ENCODE results near the gene DKK2.

The DKK2 gene, protein sequence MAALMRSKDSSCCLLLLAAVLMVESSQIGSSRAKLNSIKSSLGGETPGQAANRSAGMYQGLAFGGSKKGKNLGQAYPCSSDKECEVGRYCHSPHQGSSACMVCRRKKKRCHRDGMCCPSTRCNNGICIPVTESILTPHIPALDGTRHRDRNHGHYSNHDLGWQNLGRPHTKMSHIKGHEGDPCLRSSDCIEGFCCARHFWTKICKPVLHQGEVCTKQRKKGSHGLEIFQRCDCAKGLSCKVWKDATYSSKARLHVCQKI

DNA sequence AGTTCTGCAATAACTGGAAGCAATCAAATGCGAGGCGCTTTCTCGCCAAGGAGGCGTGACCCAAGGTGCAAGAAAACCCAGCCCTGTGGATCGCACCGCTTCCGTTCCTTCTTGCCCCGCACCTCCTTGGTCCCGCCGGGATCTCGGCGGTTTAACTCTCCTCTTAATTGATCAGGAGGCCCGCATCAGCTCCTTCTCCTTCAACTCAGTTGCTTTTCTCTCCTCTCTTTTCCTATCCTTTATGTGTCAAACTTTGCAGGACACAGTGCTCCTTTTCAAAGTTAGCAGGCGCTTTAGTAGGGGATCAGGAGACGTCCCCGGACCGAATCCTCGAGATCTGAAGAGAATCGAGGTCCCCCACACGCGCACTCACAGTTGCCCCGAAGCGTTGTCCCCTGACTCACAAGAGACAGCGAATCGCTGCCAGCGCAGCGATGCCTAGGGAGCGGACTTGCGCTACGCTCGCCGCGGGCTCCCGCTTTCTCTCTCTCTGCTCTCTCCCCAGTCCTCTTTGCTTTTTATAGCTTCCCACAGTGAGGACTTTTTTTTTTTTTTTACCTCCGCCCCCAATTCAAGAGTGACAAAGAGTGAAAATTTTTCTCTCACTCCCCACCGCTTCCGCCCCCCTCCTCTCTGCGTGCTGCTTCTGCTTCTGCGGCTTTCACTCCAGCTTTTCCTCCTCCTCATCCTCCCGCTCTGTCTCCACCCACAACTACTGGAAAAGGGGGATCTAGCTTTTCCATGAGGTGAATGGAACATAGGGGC is at the start of gene DKK2:
Gene DKK2, minus strand, starts transcription at position 495 of the 765 bp plus-strand sequence. CDS start 722 bp downstream, outside the sequence.
- DNase-seq (ENCODE audit: extremely low read depth in 1 of 2, low read depth in 1 of 2) = no peak

DNA sequence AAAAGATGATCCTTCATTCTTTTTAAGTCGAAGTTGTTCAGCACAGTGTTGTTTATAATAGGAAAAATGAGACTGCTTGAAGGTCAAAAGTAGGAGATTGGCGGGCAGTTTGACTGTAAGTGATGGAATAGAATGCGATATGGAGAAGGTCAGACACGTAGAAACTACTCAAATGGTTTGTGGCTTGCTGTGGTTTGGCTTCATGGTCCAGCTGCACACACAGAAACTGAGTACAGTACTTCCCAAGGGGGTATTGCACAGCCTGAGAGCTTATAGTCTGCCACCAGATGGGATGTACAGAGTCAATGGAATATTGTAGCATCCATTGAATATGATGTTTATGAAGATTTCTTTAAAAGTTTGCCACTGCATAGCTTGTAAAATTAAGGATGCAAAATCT is 41.1 kb upstream of the DKK2 start:
- DNase-seq (ENCODE audit: extremely low read depth in 1 of 2, low read depth in 1 of 2) = no peak

DNA sequence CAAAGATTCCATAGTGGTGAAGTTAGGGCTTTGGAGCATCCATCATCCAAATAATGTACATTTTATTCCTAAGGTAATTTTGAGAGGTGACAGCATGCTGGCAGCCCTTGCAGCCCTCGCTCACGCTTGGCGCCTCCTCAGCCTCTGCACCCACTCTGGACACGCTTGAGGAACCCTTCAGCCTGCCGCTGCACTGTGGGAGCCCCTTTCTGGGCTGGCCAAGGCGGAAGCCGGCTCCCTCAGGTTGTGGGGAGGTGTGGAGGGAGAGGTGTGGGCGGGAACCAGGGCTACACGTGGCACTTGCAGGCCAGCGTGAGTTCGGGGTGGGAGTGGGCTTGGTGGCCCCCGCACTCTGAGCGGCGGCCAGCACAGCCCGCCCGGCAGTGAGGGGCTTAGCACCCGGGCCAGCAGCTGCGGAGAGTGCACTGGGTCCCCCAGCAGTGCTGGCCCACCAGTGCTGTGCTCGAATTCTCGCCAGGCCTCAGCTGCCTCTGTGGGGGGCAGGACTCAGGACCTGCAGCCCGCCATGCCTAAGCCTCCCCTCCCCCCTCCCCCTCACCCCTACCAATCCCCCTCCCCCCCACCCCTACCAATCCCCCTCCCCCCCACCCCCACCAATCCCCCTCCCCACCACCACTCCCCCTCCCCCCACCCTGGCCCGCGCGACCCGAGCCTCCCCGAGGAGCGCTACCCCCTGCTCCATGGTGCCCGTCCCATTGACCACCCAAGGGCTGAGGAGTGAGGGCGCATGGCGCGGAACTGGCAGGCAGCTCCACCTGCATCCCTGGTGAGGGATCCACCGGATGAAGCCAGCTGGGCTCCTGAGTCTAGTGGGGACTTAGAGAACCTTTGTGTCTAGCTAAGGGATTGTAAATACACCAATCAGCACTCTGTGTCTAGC is 37.0 kb upstream of the DKK2 start:
- no peak for DNase-seq (ENCODE audit: extremely low read depth in 1 of 2, low read depth in 1 of 2)

DNA sequence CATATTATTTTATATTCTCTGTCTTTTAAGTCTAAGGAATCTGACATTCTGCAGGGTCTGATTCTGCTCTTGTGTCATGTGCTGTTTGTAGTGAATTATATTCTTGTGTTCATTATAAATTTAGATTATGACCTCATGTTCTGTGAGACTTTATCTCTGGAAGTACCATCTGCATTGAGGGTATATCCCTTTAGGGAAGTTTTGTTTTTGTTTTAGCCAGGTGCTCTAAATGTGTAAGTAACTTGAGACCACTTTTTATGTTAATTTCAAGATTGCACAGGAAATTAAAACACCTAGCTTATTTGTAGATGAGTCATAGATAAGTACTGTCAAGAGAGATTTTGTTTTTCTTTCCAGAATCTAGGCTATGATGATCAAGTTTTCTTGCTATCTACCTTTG is 35.0 kb upstream of the DKK2 start:
- no peak for DNase-seq (ENCODE audit: extremely low read depth in 1 of 2, low read depth in 1 of 2)

DNA sequence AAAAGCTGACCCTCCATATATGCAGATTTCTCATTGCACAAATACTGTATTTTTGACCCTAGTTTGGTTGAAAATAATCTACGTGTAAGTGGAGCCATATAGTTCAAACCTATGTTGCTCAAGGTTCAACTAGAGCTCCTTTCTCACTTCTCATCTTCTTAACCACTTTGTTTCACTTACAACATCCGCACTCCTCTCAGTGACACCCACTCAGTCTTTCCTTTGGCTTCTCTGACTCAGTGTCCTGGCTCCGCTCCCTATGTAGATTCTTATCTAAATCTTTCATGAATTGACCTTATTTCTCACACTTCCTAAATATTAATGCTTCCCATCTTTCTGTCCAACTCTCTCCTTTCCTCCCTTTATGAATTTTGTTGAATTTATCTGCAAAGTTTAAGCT is 32.9 kb upstream of the DKK2 start:
- DNase-seq (ENCODE audit: extremely low read depth in 1 of 2, low read depth in 1 of 2) = no peak

DNA sequence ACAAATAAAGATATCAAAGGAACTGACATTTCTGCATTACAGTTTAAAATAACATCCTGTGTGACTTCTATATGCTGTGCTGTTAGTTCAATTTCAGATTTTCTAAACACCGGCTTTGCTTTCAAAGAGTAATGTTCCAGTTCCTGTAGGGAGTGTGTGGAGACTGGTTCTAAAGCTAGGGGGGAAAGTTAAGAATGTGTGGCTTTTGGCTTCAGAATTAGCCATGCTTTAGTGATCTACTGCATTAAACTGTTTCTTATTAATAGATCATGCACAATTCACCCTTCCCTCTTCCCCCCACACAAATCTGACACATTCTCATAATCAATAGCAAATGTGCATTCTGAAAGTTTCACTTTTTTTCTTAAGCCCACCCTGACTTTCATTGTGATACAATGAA is 32.0 kb upstream of the DKK2 start:
- no peak for DNase-seq (ENCODE audit: extremely low read depth in 1 of 2, low read depth in 1 of 2)

DNA sequence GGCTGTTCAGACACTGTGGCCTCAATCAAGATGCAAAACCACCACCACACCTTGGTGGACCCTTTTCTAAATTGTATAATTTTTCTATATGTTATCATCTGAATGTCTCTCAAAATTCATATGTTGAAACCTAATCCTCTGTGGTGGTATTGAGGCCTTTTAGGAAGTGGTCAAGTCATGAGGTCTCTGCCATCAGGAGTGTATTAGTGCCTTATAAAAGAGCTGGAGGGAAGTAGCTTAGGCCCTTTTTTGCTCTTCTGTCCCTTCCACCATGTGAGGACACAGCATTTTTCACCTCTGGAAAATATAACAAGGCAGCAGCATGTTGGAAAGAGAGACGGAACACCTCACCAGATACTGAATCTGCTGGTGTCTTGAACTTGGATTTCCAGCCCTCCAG is 30.5 kb upstream of the DKK2 start:
- no peak for DNase-seq (ENCODE audit: extremely low read depth in 1 of 2, low read depth in 1 of 2)

DNA sequence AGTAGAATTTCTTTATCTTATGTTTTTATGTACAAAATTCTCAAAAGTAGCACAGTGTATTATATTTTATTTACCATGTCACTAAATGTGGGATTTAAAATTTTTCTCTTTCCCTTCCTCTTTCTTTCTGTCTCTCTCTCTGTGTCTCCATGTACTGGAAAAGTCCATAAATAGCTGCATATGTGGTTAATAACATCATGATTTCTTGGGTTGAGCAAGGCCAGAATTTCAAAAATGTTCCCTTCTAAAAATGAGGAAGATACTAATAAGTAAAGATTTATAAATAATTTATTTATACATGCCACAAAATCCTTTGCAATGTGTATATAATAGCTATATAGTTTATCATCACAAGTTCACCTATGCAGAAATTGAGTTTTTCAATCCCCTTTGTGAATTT is 29.1 kb upstream of the DKK2 start:
- DNase-seq (ENCODE audit: extremely low read depth in 1 of 2, low read depth in 1 of 2) = no peak

DNA sequence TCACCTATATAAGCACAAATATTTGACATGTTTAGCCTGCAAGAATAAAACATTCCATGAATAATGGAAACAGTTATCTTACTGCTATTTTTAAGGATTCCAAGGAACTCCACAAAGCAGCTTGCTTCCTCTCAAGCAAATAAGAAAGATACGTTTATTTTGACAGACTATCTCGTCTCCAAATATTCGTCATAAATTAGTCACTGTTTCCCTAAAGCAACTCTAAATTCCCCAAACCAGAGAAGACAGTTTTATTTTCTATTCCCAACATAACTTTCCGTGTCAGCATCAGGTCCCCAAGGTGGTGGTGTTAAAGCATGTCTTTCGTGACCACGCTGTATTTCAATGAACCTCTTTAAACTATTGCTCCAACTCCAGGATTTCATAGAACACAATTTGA is 24.3 kb upstream of the DKK2 start:
- no peak for DNase-seq (ENCODE audit: extremely low read depth in 1 of 2, low read depth in 1 of 2)

DNA sequence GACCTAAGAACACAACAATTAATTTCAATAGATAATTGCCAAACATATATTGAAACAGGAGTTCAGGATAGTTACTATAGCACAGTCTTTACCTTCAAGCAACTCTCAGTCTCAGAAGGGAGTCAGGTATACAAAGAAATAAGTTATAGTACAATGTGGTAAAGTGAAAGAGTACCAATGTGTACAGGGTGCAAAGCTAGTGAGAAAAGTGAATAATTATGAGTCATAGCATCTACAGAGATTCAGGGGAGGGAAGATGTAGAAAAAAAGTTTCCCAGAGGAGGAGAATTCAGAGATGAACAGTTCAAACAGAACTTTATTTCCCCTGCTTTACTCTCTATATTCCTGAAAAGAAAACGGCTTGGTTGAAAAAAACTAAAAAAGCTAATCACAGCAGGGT is 22.7 kb upstream of the DKK2 start:
- DNase-seq (ENCODE audit: extremely low read depth in 1 of 2, low read depth in 1 of 2) = no peak

DNA sequence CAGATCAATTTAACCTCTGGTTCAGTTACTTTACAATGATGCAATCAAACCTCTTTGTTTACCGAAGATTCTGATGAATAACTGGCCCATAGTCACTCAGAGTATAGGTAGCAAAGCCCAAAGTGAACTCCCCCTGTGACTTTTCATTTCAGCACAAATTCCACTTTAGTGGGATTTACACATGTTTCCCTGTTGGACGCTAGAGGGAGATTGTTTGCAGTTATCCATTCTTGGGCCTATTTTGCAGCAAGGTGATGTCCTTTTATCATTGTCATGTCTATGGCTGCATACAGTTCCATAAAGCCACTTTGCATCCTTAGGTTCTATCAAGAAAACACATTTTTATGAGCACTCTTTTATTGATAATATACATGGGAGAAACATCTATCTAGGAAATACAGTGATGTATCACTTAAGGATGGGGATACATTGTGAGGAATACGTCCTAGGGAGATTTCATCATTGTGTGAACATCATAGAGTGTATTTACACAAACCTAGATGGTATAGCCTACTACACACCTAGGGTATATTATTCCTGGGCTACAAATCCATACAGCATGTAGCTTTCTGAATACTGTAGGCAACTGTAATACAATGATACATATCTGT is 14.5 kb upstream of the DKK2 start:
- DNase-seq (ENCODE audit: extremely low read depth in 1 of 2, low read depth in 1 of 2) = no peak

DNA sequence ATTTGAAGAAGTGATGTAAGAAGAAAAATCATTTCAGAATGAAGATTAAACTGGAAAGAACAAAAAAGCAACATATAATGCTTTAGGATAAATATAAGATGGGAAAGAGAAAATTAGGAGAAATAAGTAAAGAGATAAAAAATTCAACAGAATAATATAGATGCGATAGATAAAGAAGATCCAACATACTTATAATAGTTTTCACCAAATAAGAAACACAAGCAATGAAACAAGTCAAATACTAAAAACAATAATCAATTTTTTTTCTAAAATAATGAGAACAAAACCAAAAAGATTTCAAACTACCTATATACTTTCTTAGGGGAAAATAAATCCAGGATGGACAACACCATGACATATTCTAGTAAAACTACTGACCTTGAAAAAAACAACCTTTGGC is 10.1 kb upstream of the DKK2 start:
- DNase-seq (ENCODE audit: extremely low read depth in 1 of 2, low read depth in 1 of 2) = no peak

DNA sequence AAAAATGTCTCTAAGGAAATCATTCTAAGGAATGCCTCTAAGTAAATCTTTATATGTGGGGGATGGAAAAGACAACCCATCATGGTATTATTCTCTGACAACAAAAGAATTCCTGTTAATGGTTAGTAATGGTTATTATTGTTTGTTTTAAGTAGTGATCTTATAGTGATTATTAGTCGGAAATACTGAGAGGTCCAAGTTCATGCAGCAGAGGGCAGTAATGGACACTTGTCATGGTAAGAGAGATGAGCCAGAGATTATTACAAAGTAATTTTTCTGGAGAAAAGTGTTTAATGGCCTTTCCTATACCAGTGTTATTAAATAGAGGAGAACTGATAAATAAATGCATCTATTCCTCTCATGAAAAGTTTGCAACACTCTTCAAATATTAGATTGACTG is 8.1 kb upstream of the DKK2 start:
- no peak for DNase-seq (ENCODE audit: extremely low read depth in 1 of 2, low read depth in 1 of 2)

DNA sequence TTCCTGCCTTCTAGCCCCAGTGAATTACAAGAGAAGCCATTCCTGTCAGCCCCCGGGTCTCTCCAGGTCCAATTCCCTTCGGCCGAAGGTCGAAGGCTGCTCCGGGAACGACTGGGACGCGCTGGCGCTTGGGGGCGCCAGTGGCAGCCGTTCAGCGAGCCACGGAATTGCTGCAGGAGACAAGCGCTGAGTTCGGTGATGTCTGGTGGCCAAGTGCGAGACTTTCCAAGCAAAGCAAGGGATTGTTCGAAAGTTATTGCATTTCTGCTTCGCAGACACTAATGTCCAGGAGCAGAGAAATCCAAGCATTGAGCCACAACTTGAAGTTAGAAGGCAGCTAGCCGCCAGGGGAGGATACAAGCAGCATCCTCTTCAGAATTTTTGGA is 1.1 kb upstream of the DKK2 start:
- no peak for DNase-seq (ENCODE audit: extremely low read depth in 1 of 2, low read depth in 1 of 2)

DNA sequence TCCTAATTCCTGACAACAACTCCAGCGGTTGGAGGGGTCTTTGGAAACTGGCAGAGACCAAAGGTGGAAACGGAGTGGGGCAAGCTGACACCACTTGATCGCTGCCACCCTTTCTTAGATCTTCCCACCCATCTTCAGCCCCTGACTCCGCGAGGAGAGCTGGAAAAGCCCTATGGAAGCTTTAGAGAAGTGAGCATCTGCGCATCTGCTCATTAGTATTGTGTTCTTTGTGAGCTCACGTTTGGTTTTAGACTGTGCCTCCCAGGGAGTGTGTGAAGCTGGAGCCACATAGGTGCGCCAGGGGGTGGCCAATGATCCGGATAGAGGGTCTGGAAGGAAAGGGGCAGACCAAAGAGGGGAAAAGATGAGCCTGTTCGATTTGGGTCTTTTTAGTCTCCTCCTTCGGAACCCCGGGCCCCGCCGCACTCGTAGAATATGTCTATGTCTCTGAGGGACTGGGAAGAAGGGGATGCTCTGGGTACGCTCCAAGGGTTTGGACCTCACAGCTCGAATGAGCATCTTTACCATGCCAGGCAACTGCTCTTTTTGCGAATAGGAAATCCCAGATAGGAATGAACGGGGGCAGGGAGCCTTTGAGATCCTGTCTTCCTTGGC is 578 bp upstream of the DKK2 start:
- DNase-seq (ENCODE audit: extremely low read depth in 1 of 2, low read depth in 1 of 2) = no peak

DNA sequence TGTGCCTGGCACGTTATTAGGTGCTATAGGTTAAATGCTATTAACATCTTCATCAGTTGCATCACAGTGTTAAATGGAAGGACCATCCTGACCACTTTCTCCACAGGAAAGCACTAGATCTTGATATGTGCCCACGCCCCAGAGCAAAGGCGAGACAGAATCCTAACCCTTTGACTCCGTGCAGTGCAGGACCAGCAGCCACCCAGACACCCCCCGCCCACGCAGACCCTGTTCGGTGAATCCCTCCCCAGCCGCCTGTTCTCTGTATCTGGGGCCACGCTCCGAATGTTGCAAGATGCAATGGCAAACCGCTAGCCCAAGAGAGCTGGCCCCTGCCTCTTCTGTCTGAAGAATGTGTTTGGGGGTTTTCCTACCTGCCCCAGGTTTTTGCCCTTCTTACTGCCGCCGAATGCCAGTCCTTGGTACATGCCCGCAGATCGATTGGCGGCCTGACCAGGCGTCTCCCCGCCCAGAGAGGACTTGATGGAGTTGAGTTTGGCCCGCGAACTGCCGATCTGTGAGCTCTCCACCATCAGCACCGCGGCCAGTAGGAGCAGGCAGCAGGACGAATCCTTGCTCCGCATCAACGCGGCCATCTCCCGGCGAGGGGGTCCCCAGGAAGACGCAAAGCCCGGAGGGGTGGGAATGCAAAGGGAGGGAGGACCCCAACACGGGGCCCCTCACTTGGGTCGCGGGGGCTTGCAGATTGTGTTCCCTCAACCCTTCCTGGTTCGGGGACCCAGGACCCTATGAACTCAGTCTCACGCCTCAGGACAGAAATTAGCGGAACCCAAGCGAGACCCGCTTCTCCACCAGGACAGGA is 906 bp downstream of the DKK2 start:
- no peak for DNase-seq (ENCODE audit: extremely low read depth in 1 of 2, low read depth in 1 of 2)

DNA sequence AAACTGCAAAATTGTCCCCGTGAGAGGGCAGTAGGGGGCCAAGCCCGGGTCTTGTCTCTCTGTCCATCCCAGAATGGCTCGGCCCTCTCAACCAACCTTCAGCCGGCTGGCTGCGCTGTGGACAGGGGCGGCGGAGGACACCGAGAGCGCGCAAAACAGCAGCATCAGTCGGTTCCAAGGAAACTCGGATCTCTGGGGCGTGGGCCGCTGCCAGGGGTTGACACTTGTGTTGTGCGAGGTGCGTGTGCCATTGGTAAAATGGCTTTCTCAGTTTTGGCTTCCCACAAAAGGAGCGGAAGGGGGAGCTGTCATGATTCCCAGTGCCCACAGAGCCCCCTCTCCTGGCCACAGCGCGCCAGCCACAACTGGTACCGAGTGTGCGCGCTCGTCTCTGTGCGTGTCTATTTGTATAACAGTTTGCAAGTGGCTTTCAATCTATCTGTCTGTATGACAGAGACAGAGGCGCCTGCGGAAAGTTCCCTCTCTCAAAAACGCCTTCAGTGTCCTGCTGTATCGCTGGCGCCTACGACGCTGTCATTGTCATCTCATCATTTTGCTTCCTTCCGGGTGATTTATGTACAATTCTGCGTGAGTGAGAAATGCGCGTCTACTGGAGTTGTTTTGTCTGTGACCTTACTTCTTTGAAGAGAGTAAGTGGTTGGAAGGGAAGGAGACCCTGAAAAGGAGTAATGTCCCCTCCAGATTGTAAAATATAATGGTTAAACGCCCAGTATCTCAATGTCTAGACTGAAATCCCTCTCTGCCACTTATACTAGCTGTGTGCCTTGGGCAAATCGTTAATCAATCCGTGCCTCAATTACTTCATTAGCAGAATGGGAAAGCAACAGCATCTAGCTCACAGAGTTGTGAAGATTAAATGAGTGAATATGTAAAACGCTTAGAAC is 1.8 kb downstream of the DKK2 start:
- DNase-seq (ENCODE audit: extremely low read depth in 1 of 2, low read depth in 1 of 2) = no peak

DNA sequence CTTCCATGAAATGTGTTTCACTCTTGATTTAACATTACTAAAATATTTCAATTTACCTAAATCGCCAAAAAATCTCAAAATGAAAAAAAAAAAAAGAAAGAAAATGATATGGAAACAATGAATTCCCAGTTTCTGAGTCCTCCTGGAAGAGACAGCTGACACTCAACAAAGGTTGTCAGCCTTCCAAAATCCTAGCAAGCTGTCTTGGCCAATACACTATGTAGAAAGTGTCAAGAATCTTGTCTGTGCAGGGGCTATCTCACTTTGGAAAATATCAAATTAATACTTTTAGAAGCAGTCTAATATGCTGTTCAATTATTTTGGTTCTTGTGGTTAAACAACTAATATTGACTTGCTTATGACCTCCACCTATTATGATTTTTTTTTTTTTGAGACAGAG is 8.7 kb downstream of the DKK2 start:
- no peak for DNase-seq (ENCODE audit: extremely low read depth in 1 of 2, low read depth in 1 of 2)

DNA sequence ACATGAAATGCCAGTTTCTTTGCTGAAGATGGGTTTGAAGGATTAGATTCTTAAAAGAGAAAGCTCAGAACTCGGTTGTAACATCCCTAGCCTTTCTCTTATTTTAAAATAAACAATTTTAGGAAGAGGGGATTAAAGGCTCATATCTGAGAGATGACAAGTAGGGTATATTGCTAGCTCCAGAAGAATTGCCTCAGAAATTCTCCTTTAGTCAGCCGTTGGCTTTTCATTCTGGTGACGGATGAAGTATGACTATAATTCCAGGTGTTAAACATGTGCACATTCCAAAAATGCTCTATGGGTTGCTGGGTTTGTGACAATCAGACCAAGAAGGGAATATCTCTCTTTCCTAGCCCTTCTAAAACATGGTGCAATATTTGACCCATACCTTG is 17.8 kb downstream of the DKK2 start:
- no peak for DNase-seq (ENCODE audit: extremely low read depth in 1 of 2, low read depth in 1 of 2)
